Endothelial cell of umbilical vein (primary cell): ENCODE measurements around the gene MAP1LC3B. TPM values are rescaled to one million over a fixed set of nuclear protein-coding genes. Genes with fewer than 3 reads are reported as not detected.

Experiments used
- BruUV-seq: library from RNA; stranded (reverse); fragments of 400-500 nt; replicated peaks from 2 replicates; lab custom pipeline; 2021; lab: Mats Ljungman, UMichigan
- CTCF ChIA-PET: fragments of 300-600, 350-600 bp; sonication (Branson Sonifier 250); formaldehyde crosslinking; loops from one replicate; lab custom pipeline; 2021; ENCODE audit warnings: antibody characterized with exemption, inconsistent platforms; lab: Charles Lee
- POLR2A ChIA-PET: fragments of 300-600, 350-600 bp; sonication (Branson Sonifier 250); formaldehyde crosslinking; loops from one replicate; lab custom pipeline; 2021; ENCODE audit warnings: antibody characterized with exemption, inconsistent platforms; lab: Charles Lee
- DNase-seq: peaks from one replicate; pipeline ENCODE4 v3.0.0-alpha.2; 2011; ENCODE audit warnings: low read depth, low spot score
- FAIRE-seq: peaks from 2 replicates; lab custom pipeline; 2011; peaks lifted over from hg19 to GRCh38; lab: Jason Lieb, UNC
- H2AFZ ChIP-seq: 2 replicates; pipeline ENCODE4 v1.6.0; 2012; ENCODE audit warnings: low read depth, low read length, control low read depth, inconsistent platforms
- H3K27ac ChIP-seq: 2 replicates; pipeline ENCODE4 v1.5.1; 2011; ENCODE audit warnings: low read depth, mild to moderate bottlenecking, control low read depth, low read length, moderate library complexity; ENCODE audit not compliant: insufficient read depth
- H3K27me3 ChIP-seq, 2 experiments: 2 replicates each; pipeline versions ENCODE4 v1.6.0 to v1.6.1; 2011; ENCODE audit warnings: low read length in 2 of 2, mixed read lengths in 1 of 2; ENCODE audit not compliant: control insufficient read depth in 2 of 2, insufficient read depth in 2 of 2
- H3K36me3 ChIP-seq, 2 experiments: 2 replicates in 1 of 2; 3 replicates in 1 of 2; pipeline ENCODE4 v1.5.1; 2011; ENCODE audit warnings: low read length in 2 of 2, mild to moderate bottlenecking in 1 of 2, moderate library complexity in 1 of 2; ENCODE audit not compliant: control insufficient read depth in 2 of 2, insufficient read depth in 2 of 2; ENCODE audit errors: extremely low read depth in 1 of 2
- H3K4me1 ChIP-seq: 3 replicates; pipeline ENCODE4 v1.5.1; 2011; ENCODE audit warnings: mild to moderate bottlenecking, low read length; ENCODE audit not compliant: control insufficient read depth, insufficient read depth; ENCODE audit errors: extremely low read depth
- H3K4me2 ChIP-seq: 2 replicates; pipeline ENCODE4 v1.6.1; 2011; ENCODE audit warnings: low read length, control low read depth, mixed read lengths; ENCODE audit not compliant: insufficient read depth
- H3K4me3 ChIP-seq, 3 experiments: fragments of 200-600 bp in 1 of 3; sonication (generic), shearing (Covaris generic) in 1 of 3; replicated peaks in 1 of 3; 2 replicates each; pipeline ENCODE4 v1.5.1; 2011 to 2016; ENCODE audit warnings: control low read depth in 3 of 3, low read length in 3 of 3, mild to moderate bottlenecking in 2 of 3, inconsistent platforms in 1 of 3, low read depth in 1 of 3, moderate library complexity in 1 of 3; ENCODE audit not compliant: insufficient read depth in 1 of 3
- H3K79me2 ChIP-seq: 2 replicates; pipeline ENCODE4 v1.6.0; 2012; ENCODE audit warnings: low read length, inconsistent platforms; ENCODE audit not compliant: control insufficient read depth, insufficient read depth
- H3K9ac ChIP-seq: replicated peaks from 2 replicates; pipeline ENCODE3; 2011; ENCODE audit warnings: low read length, control low read depth; ENCODE audit not compliant: insufficient read depth; ENCODE audit errors: extremely low read depth
- H3K9me1 ChIP-seq: replicated peaks from 3 replicates; pipeline ENCODE4 v1.6.0; 2011; ENCODE audit warnings: mild to moderate bottlenecking, low read length; ENCODE audit not compliant: control insufficient read depth, insufficient read depth; ENCODE audit errors: extremely low read depth
- H3K9me3 ChIP-seq: replicated peaks from 2 replicates; pipeline ENCODE4 v1.5.1; 2012; ENCODE audit warnings: low read length, inconsistent platforms; ENCODE audit not compliant: control insufficient read depth, insufficient read depth
- H4K20me1 ChIP-seq: replicated peaks from 2 replicates; pipeline ENCODE3; 2011; ENCODE audit warnings: mild to moderate bottlenecking, low read length; ENCODE audit not compliant: control insufficient read depth, insufficient read depth; ENCODE audit errors: extremely low read depth
- EZH2 ChIP-seq: IDR thresholded peaks from 2 replicates; pipeline ENCODE4 v1.6.1; 2012; ENCODE audit warnings: borderline replicate concordance, low read depth, mild to moderate bottlenecking, moderate library complexity, low read length, inconsistent platforms; ENCODE audit not compliant: severe bottlenecking
- FOS ChIP-seq: IDR thresholded peaks from 2 replicates; pipeline ENCODE4 v1.6.1; 2011; ENCODE audit warnings: mild to moderate bottlenecking, low read length, moderate library complexity, borderline replicate concordance; ENCODE audit not compliant: insufficient read depth
- GATA2 ChIP-seq: IDR thresholded peaks from 2 replicates; pipeline ENCODE4 v1.7.0; 2011; ENCODE audit warnings: low read depth, mild to moderate bottlenecking, moderate library complexity, mixed read lengths, low read length; ENCODE audit not compliant: insufficient read length, insufficient read depth
- JUN ChIP-seq: IDR thresholded peaks from 2 replicates; pipeline ENCODE4 v1.6.1; 2011; ENCODE audit warnings: borderline replicate concordance, low read depth; ENCODE audit not compliant: insufficient read length, insufficient read depth
- MAX ChIP-seq: IDR thresholded peaks from 2 replicates; pipeline ENCODE4 v1.6.1; 2011; ENCODE audit not compliant: insufficient read depth, insufficient read length
- MYC ChIP-seq: IDR thresholded peaks from one replicate; pipeline ENCODE4 v1.6.1; 2011; ENCODE audit warnings: mild to moderate bottlenecking, low read depth, low read length
- POLR2A ChIP-seq: IDR thresholded peaks from 2 replicates; pipeline ENCODE4 v1.6.1; 2012; ENCODE audit warnings: low read depth, mild to moderate bottlenecking, control low read depth, low read length
- POLR2AphosphoS5 ChIP-seq: IDR thresholded peaks from 2 replicates; pipeline ENCODE4 v1.6.1; 2012; ENCODE audit warnings: low read depth, mild to moderate bottlenecking, control low read depth, low read length, moderate library complexity; ENCODE audit not compliant: insufficient read depth
- dilution Hi-C: fragments of 300-500 bp; cut with MboI; formaldehyde crosslinking; loops from one replicate; pipeline ENCODE4 v1.15.0; 2019; ENCODE audit warnings: low sequenced_read_pairs; ENCODE audit not compliant: extremely low pct_ligation_motif_present
- intact Hi-C: fragments of 100-400 bp; cut with micrococcal nuclease; formaldehyde crosslinking; loops from one replicate; pipeline ENCODE4 v1.10.0; 2022
- polyA plus RNA-seq, 4 experiments: library from polyadenylated mRNA; depleted of rRNA in 3 of 4; stranded (reverse) in 3 of 4; unstranded in 1 of 4; fragments of >200 nt; gene quantifications; 2 replicates each; pipeline versions ENCODE4 v1.2.1 to v1.2.3, GENCODE V29; 2011 to 2012; ENCODE audit warnings: missing spikeins in 1 of 4
- total RNA-seq: library from RNA; stranded (reverse); gene quantifications from 2 replicates; pipeline ENCODE4 v1.2.3, GENCODE V29; 2021
- TF ChIP-seq, protein P1 (sequence below), 2 donors: IDR thresholded peaks; 1 replicate in 1 of 2; 2 replicates in 1 of 2; pipeline ENCODE4 v1.5.1; 2011; ENCODE audit warnings: low read length in 2 of 2, mild to moderate bottlenecking in 2 of 2, moderate library complexity in 2 of 2, control low read depth in 1 of 2, inconsistent platforms in 1 of 2, low read depth in 1 of 2; ENCODE audit not compliant: insufficient read depth in 1 of 2; ENCODE audit errors: extremely low read depth in 1 of 2

Gene MAP1LC3B
- total and polyA plus RNA-seq, 2 donors (not counting 3 experiments of a cell fraction or from before 2014, with no cell fraction given), result 40.7 to 99.9 TPM

- Histone ChIP-seq H4K20me1 (no peaks in the 10 kb centered on the region), H3K79me2 (peaks cover 6% of the 10 kb centered on the region), H3K9me3 (no peaks in the 10 kb centered on the region), H3K9me1 (no peaks in the 10 kb centered on the region), H3K4me3 (no peak overlapping the region), H2AFZ (no peak overlapping the region), H3K4me1 (peaks cover 18% of the 10 kb centered on the region), H3K27me3 (no peaks in the 10 kb centered on the region), H3K27ac (no peak overlapping the region), H3K9ac (no peak overlapping the region), H3K36me3 (peaks cover 0 to 8% of the 10 kb centered on the region in 2 experiments), H3K4me2 (no peak overlapping the region)
- TF ChIP-seq POLR2AphosphoS5, result no peak
- TF ChIP-seq MYC, result no peak
- no peak for TF ChIP-seq GATA2
- TF ChIP-seq FOS, result no peak
- TF ChIP-seq POLR2A, result no peak
- TF ChIP-seq JUN, result no peak
- TF ChIP-seq, protein P1, sequence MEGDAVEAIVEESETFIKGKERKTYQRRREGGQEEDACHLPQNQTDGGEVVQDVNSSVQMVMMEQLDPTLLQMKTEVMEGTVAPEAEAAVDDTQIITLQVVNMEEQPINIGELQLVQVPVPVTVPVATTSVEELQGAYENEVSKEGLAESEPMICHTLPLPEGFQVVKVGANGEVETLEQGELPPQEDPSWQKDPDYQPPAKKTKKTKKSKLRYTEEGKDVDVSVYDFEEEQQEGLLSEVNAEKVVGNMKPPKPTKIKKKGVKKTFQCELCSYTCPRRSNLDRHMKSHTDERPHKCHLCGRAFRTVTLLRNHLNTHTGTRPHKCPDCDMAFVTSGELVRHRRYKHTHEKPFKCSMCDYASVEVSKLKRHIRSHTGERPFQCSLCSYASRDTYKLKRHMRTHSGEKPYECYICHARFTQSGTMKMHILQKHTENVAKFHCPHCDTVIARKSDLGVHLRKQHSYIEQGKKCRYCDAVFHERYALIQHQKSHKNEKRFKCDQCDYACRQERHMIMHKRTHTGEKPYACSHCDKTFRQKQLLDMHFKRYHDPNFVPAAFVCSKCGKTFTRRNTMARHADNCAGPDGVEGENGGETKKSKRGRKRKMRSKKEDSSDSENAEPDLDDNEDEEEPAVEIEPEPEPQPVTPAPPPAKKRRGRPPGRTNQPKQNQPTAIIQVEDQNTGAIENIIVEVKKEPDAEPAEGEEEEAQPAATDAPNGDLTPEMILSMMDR (IDR thresholded peaks at IDR 0.05; ENCODE audit: extremely low read depth in 1 of 2, insufficient read depth in 1 of 2, low read depth in 1 of 2, low read length in 2 of 2), result no peak
- TF ChIP-seq EZH2, result no peak
- no peak for TF ChIP-seq MAX
- no TSS peak for BruUV-seq
- ChIA-PET POLR2A (no interaction called here), CTCF (interaction anchor here (5.2 kb wide), 1 partner anchor 137 kb away, joined by 16 read pairs; no protein-coding TSS in a partner anchor)
- intact Hi-C loops, result no loop called here
- dilution Hi-C loops, result no loop called here
- no peak for DNase-seq
- FAIRE-seq, result no peak
These were observed 42.1 kb downstream of the MAP1LC3B start for GRCh38 chr16:87434146-87434667.
